ENCODE data around the gene FBLIM1. TPM values are rescaled to one million over a fixed set of nuclear protein-coding genes. Genes with fewer than 3 reads are reported as not detected.

Gene FBLIM1
- total RNA-seq, 2 experiments from 2014 or later: 0.09 TPM; not detected in 1

DNA sequence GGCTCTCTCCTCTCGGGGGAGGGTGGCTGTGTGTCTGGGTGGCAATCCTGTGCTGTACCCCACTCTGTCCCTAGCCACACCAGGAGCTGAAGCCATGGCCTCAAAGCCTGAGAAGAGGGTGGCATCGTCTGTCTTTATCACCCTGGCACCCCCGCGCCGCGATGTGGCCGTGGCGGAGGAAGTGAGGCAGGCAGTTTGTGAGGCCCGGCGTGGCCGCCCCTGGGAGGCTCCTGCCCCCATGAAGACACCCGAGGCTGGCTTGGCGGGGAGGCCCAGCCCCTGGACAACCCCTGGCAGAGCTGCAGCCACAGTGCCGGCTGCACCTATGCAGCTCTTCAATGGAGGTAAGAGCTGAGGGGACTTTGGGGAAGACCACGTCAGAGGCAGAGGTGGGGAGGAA lies 6.3 kb downstream of the FBLIM1 start:
- POLR2A ChIA-PET: no interaction called here
- ATAC-seq (no peak), DNase-seq (no peak)
- intact Hi-C loops (cut with DNase I, micrococcal nuclease): no loop called here
- no peak overlapping the region for H3K4me3 Mint-ChIP-seq
- peaks cover 7% of the 10 kb centered on the region for H3K27me3 Mint-ChIP-seq
- H3K4me1 Mint-ChIP-seq: no peaks in the 10 kb centered on the region
- CTCF ChIA-PET: interaction anchor here (0.7 kb wide), 1 partner anchor 439 kb away, joined by 3 read pairs; no protein-coding TSS in a partner anchor
- no peaks in the 10 kb centered on the region for H3K9me3 Mint-ChIP-seq (ENCODE audit: low read depth)
- H3K36me3 Mint-ChIP-seq (ENCODE audit: low read depth): no peaks in the 10 kb centered on the region
- no peak overlapping the region for H3K27ac Mint-ChIP-seq

DNA sequence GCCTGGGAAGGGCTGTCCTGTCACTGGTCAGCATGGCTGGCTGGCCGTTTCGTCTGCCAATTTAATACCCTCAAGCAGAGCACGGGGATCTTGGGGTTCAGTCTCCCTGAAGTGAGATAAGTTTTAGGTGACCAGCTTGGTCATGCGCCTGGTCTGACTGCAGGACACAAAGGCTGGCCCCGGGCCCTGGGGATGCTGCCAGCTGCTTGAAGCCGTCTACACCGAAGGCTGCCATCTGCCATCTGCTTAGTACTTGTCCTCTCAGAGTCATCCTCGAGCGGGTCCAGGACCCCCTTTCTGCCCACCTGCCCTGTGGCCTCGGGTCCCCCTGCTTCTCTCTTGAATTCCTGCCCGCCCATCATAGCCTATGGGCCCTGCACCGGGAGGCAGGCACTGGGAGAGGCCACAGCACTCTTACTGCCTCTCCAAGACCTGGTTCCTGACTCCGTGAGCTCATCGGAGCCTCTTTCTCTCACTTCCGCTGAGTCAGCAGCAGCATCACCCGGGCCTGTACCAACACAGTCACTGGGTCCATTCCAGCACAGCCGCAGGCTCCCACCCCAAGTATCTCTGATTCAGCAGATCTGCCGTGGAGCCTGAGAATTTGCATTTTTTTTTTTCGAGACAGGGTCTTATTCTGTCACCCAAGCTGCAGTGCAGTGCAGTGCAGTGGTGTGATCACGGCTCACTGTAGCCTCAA lies 7.0 kb downstream of the FBLIM1 start:
- Mint-ChIP-seq H3K36me3 (ENCODE audit: low read depth) (no peaks in the 10 kb centered on the region), H3K9me3 (ENCODE audit: low read depth) (no peaks in the 10 kb centered on the region), H3K4me3 (no peak overlapping the region), H3K27ac (no peak overlapping the region), H3K27me3 (peaks cover 6% of the 10 kb centered on the region), H3K4me1 (no peaks in the 10 kb centered on the region)
- ChIA-PET CTCF (interaction anchor here (0.6 to 0.8 kb wide), 2 partner anchors 9 to 13 kb away, joined by 3 to 4 read pairs; no protein-coding TSS in a partner anchor), POLR2A (no interaction called here)
- ATAC-seq (no peak), DNase-seq (no peak)
- intact Hi-C loops (cut with DNase I, micrococcal nuclease): no loop called here

DNA sequence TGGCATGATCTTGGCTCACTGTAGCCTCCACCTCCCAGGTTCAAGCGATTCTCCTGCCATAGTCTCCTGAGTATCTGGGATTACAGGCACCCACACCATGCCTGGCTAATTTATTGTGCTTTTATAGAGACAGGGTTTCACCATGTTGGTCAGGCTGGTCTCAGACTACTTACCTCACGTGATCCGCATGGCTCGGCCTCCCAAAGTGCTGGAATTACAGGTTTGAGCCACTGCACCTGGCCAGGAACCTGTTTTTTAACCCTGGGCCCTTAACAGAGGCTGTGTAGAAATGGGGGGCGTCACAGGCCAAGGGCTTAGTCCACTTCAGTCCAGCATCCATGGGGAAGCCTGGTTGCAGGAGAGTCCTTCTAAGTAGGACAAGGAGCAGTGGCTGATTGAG lies 9.3 kb downstream of the FBLIM1 start:
- H3K27ac Mint-ChIP-seq: no peak overlapping the region
- H3K9me3 Mint-ChIP-seq (ENCODE audit: low read depth): no peaks in the 10 kb centered on the region
- ChIA-PET POLR2A (no interaction called here), CTCF (no interaction called here)
- no peak overlapping the region for H3K4me3 Mint-ChIP-seq
- H3K27me3 Mint-ChIP-seq: peaks cover 5% of the 10 kb centered on the region
- no peak for DNase-seq
- no peak for ATAC-seq
- H3K36me3 Mint-ChIP-seq (ENCODE audit: low read depth): no peaks in the 10 kb centered on the region
- intact Hi-C loops (cut with DNase I, micrococcal nuclease): no loop called here
- no peaks in the 10 kb centered on the region for H3K4me1 Mint-ChIP-seq

DNA sequence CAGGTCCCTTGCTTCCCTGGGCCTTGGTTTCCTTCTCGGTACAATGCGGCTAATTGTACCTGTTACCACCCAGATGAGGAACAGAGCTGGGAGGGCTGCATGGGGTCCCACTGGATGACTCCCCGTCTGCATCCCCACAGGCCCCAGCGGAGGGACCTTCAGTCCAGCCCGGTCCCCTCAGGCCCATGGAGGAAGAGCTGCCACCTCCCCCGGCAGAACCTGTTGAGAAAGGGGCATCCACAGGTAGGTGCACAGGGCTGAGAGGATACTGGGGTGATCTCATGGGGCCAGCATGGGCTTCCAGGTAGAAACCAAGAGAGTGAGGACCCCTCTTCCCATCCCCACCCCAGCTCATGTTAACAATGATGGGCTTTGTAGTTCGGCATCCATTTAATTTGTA lies 9.8 kb downstream of the FBLIM1 start:
- ATAC-seq (no peak), DNase-seq (no peak)
- H3K9me3 Mint-ChIP-seq (ENCODE audit: low read depth): no peaks in the 10 kb centered on the region
- peaks cover 5% of the 10 kb centered on the region for H3K27me3 Mint-ChIP-seq
- POLR2A ChIA-PET: no interaction called here
- H3K4me1 Mint-ChIP-seq: no peaks in the 10 kb centered on the region
- H3K27ac Mint-ChIP-seq: no peak overlapping the region
- H3K4me3 Mint-ChIP-seq: no peak overlapping the region
- intact Hi-C loops (cut with DNase I, micrococcal nuclease): no loop called here
- no peaks in the 10 kb centered on the region for H3K36me3 Mint-ChIP-seq (ENCODE audit: low read depth)
- CTCF ChIA-PET: no interaction called here

DNA sequence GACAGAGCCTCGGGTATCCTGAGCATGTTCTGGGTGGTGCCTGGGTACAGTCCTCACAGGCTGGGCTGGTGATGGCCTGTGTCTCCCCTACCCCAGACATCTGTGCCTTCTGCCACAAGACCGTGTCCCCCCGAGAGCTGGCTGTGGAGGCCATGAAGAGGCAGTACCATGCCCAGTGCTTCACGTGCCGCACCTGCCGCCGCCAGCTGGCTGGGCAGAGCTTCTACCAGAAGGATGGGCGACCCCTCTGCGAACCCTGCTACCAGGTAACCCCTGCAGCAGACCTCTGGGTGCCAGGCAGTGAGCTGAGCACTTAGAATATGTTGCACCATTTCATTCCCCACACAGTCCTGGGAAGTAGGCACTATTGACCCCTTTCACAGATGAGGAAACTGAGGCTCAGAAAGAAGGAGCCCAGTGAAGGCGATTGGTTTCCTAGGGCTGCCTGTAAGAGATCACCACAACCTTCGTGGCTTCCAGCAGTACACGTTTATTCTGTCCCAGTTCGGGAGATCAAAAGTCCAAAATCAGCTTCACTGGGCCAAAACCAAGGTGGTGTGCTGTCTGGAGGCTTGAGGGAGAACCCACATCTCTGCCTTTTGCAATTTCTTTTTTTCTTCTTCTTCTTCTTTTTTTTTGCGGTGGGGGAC lies 11.8 kb downstream of the FBLIM1 start:
- ChIA-PET POLR2A (interaction anchor here (0.8 kb wide), 1 partner anchor 205 kb away, joined by 8 read pairs; the partner anchor contains the start of gene ZBTB17), CTCF (no interaction called here)
- Mint-ChIP-seq H3K9me3 (ENCODE audit: low read depth) (no peaks in the 10 kb centered on the region), H3K27ac (no peak overlapping the region), H3K4me3 (no peak overlapping the region), H3K4me1 (no peaks in the 10 kb centered on the region), H3K27me3 (peaks cover 5% of the 10 kb centered on the region), H3K36me3 (ENCODE audit: low read depth) (no peaks in the 10 kb centered on the region)
- DNase-seq (no peak), ATAC-seq (no peak)
- intact Hi-C loops (cut with DNase I, micrococcal nuclease): no loop called here

DNA sequence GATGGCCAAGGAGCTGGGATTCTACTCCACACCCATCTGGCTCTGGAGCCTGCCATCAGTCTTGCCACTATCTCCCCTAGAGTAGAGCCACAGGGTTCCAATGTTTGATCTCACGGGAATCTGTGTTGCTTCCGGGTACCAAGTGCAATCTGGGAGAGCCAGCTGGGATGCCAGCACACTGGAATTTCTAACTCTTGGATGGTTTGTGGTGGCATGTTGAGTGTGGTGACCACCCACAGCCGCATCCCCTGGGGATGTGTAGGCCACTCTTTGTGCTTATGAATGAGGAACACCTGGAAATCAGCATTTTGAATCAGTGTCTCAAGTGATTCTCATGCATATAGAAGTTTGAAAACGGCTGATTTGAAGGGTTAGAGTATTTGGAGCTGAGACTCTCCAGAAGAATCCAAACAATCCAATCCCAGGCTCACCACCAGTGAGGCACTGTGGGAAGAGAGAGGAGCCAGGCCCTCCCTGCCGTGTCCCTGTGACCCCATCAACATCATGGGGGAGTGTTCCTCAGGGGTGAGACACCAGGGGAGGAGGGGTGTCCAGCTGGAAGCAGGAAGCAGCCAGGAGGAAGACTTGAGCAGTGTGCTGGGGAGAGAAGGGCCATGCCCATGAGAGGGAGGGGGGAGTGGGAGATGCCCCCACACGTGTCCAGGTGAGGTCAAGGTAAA lies 13.4 kb downstream of the FBLIM1 start:
- intact Hi-C loops (cut with DNase I, micrococcal nuclease): no loop called here
- ATAC-seq: no peak
- Mint-ChIP-seq H3K36me3 (ENCODE audit: low read depth) (no peaks in the 10 kb centered on the region), H3K4me3 (no peak overlapping the region), H3K27ac (no peak overlapping the region), H3K4me1 (no peaks in the 10 kb centered on the region), H3K27me3 (peaks cover 5% of the 10 kb centered on the region), H3K9me3 (ENCODE audit: low read depth) (no peaks in the 10 kb centered on the region)
- no peak for DNase-seq
- ChIA-PET CTCF (interaction anchor here (0.6 to 1.0 kb wide), 4 partner anchors 14 to 449 kb away, joined by 3 to 6 read pairs (median 3); no protein-coding TSS in a partner anchor), POLR2A (no interaction called here)

DNA sequence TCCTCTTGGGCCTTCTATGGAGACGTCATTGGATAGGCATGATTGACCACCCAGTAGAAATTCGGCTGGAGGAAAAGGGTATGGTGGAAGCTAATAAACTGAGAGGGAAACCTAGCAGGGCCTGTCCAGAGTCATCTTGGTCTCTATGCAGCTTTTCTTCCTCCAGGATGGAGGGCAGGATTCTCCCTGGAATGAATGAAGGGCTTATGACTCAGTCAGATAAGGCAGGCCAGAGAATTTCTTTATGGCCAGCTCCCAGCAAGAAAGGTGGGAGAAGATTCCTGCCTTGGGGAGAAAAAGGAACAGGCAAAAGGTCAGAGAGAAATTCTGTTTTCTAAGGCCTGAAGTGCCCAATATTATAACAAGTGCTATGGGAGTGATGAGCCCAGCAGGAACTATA lies 17.1 kb downstream of the FBLIM1 start:
- Mint-ChIP-seq H3K27ac (no peak overlapping the region), H3K4me1 (no peaks in the 10 kb centered on the region), H3K9me3 (ENCODE audit: low read depth) (no peaks in the 10 kb centered on the region), H3K4me3 (no peak overlapping the region), H3K36me3 (ENCODE audit: low read depth) (no peaks in the 10 kb centered on the region), H3K27me3 (peaks cover 5% of the 10 kb centered on the region)
- DNase-seq (no peak), ATAC-seq (no peak)
- intact Hi-C loops (cut with DNase I, micrococcal nuclease): no loop called here
- ChIA-PET CTCF (interaction anchor here (0.5 to 1.2 kb wide), 5 partner anchors 15 to 1031 kb away, joined by 3 to 5 read pairs (median 3); no protein-coding TSS in a partner anchor), POLR2A (no interaction called here)

DNA sequence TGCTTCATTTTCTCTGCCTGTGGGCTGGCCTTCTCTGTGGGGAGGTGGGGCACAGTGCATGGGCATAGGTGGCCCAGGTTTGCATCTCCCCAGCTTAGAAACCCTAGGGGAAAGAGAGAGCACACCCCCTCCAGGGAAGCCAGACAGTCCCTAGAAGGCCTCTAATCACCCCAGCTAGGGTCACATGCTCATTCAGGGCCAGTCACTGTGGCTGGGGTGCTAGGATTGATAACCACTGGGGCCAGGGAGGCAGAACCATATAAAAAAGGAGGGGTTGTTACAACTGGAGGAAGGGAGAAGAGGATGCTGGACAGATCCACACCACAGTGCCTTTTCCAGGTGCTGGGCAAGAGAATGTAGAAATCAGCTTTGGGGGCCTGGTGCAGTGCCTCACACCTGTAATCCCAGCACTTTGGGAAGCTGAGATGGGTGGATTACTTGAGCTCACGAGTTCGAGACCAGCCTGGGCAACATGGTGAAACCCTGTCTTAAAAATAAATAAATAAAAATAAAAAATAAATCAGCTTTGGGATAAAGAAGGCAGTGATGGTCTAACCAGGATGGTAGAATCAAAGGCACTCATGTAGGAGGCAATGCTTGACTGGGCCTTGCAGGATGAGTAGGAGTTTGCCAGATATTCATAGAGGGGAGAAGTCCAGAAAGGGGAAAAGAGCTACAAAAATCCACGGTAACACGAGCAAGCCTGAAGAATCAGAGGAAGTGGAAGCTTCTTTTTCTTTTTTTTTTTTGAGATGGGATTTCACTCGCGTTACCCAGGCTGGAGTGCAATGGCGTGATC lies 19.5 kb downstream of the FBLIM1 start:
- POLR2A ChIA-PET: interaction anchor here (0.7 kb wide), 1 partner anchor 198 kb away, joined by 8 read pairs; no protein-coding TSS in a partner anchor

DNA sequence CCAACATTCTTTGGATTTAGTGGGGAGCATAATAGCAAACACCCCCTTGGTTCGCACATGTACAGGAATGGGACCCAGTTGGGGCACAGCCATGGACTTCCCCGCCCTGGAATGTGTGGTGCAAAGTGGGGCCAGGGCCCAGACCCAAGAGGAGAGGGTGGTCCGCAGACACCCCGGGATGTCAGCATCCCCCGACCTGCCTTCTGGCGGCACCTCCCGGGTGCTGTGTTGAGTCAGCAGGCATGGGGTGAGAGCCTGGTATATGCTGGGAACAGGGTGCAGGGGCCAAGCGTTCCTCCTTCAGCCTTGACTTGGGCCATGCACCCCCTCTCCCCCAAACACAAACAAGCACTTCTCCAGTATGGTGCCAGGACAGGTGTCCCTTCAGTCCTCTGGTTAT lies 27.1 kb downstream of the FBLIM1 start:
- intact Hi-C loops (cut with DNase I, micrococcal nuclease): no loop called here
- DNase-seq (no peak), ATAC-seq (no peak)
- Mint-ChIP-seq H3K4me3 (no peak overlapping the region), H3K9me3 (ENCODE audit: low read depth) (no peaks in the 10 kb centered on the region), H3K36me3 (ENCODE audit: low read depth) (no peaks in the 10 kb centered on the region), H3K4me1 (no peaks in the 10 kb centered on the region), H3K27me3 (peaks cover 4% of the 10 kb centered on the region), H3K27ac (no peak overlapping the region)
- POLR2A ChIA-PET: no interaction called here
- CTCF ChIA-PET: no interaction called here

More for the DNA sequence above, 19.5 kb downstream of the FBLIM1 start:
- Mint-ChIP-seq H3K4me3 (no peak overlapping the region), H3K27me3 (no peaks in the 10 kb centered on the region), H3K27ac (no peak overlapping the region), H3K9me3 (ENCODE audit: low read depth) (no peaks in the 10 kb centered on the region), H3K4me1 (no peaks in the 10 kb centered on the region), H3K36me3 (ENCODE audit: low read depth) (no peaks in the 10 kb centered on the region)
- DNase-seq: no peak
- CTCF ChIA-PET: interaction anchor here (0.9 kb wide), 1 partner anchor 12 kb away, joined by 3 read pairs; no protein-coding TSS in a partner anchor
- intact Hi-C loops (cut with DNase I, micrococcal nuclease): no loop called here
- ATAC-seq: no peak

DNA sequence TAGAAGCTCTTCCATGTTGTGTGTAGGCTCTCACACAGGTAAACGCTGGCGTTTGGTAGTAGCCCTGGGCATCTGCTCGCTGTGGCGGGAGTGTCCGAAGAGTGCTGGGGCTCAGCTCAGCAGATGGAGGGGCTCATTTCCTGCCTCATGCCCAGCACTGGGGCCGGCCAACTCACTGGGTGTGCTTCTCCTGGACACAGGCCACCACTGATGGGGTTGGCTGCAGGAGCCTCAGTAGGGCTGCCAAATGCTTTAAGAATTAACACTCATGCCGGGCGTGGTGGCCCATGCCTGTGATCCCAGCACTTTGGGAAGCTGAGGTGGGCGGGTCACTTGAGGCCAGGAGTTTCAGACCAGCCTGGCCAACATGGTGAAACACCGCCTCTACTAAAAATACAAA lies 28.0 kb downstream of the FBLIM1 start:
- no peaks in the 10 kb centered on the region for H3K4me1 Mint-ChIP-seq
- no peak overlapping the region for H3K27ac Mint-ChIP-seq
- POLR2A ChIA-PET: no interaction called here
- H3K36me3 Mint-ChIP-seq (ENCODE audit: low read depth): no peaks in the 10 kb centered on the region
- ATAC-seq (no peak), DNase-seq (no peak)
- no peaks in the 10 kb centered on the region for H3K9me3 Mint-ChIP-seq (ENCODE audit: low read depth)
- peaks cover 6% of the 10 kb centered on the region for H3K27me3 Mint-ChIP-seq
- H3K4me3 Mint-ChIP-seq: no peak overlapping the region
- intact Hi-C loops (cut with DNase I, micrococcal nuclease): no loop called here
- CTCF ChIA-PET: no interaction called here

DNA sequence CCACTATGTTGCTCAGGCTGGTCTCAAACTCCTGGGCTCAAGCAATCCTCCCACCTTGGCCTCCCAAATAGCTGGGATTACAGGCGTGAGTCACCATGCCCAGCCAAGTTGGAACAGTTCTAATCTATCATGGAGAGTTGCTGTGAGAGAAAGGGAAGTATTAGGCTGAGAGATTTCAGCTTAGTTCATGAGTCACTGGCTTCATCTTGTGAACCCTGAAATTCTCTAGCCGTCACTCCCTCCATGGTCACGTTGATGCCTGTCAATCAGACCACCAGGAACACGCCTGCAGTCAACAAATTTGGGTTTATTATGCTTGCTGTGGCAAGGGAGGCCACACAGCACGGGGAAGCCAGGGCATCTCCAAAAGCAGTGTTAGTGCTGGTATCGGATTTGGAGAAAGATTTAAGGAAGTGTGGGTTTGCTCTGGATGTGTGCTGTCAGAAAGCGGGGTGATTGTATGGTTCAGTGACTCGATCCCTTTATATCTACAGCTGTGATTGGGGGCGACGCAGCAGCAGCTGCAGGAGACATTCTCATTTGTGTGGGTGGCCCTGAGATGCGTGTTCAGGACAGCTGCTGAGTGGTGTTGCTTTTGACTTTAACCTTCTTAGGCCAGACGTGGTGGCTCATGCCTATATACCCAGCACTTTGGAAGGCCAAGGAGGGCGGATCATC lies 30.2 kb downstream of the FBLIM1 start:
- H3K27me3 Mint-ChIP-seq: peaks cover 6% of the 10 kb centered on the region
- intact Hi-C loops (cut with DNase I, micrococcal nuclease): no loop called here
- no peaks in the 10 kb centered on the region for H3K9me3 Mint-ChIP-seq (ENCODE audit: low read depth)
- ChIA-PET CTCF (interaction anchor here (0.6 to 0.7 kb wide), 2 partner anchors 150 to 605 kb away, joined by 3 to 5 read pairs; no protein-coding TSS in a partner anchor), POLR2A (no interaction called here)
- DNase-seq: no peak
- ATAC-seq: no peak
- no peaks in the 10 kb centered on the region for H3K36me3 Mint-ChIP-seq (ENCODE audit: low read depth)
- H3K27ac Mint-ChIP-seq: no peak overlapping the region
- H3K4me3 Mint-ChIP-seq: no peak overlapping the region
- peaks cover 1% of the 10 kb centered on the region for H3K4me1 Mint-ChIP-seq
